ENCODE data around the gene NBAS.

Gene NBAS

GRCh38 chr2:15378148-15378908 is 182.8 kb downstream of the NBAS start:
- Histone ChIP-seq H3K79me2 (ENCODE audit: low read length) (no peaks in the 10 kb centered on the region), H3K4me2 (ENCODE audit: low read length) (peak overlapping the region; percentile 45), H4K20me1 (ENCODE audit: insufficient read depth, low read length) (no peaks in the 10 kb centered on the region), H3K9me3 (ENCODE audit: insufficient read depth, low read length) (no peaks in the 10 kb centered on the region), H3K9ac (ENCODE audit: low read length) (no peak overlapping the region), H3K4me1 (ENCODE audit: low read length) (peaks cover 15% of the 10 kb centered on the region), H3K27ac (ENCODE audit: low read length) (peak overlapping the region; percentile 17; the same call in 1 of the 2 replicates), H3K4me3 (ENCODE audit: low read length) (no peak overlapping the region), H3K36me3 (replicated peaks; ENCODE audit: low read depth, low read length) (peaks cover 12% of the 10 kb centered on the region), H3K27me3 (ENCODE audit: low read depth, low read length) (no peaks in the 10 kb centered on the region), H2AFZ (ENCODE audit: low read depth, low read length) (no peak overlapping the region)
- TF ChIP-seq EZH2phosphoT487 (IDR thresholded peaks at IDR 0.05; ENCODE audit: low read depth) (no peak), CTCF (IDR thresholded peaks at IDR 0.05; ENCODE audit: low read depth, low read length) (no peak)

- H4K20me1 ChIP-seq (ENCODE audit: insufficient read depth, low read length), result no peaks in the 10 kb centered on the region
- H3K79me2 ChIP-seq (ENCODE audit: low read length), result no peaks in the 10 kb centered on the region
- no peaks in the 10 kb centered on the region for H3K9me3 ChIP-seq (ENCODE audit: insufficient read depth, low read length)
- no peak overlapping the region for H3K27ac ChIP-seq (ENCODE audit: low read length)
- H3K9ac ChIP-seq (ENCODE audit: low read length), result no peak overlapping the region
- H3K27me3 ChIP-seq (ENCODE audit: low read depth, low read length), result no peaks in the 10 kb centered on the region
- H3K36me3 ChIP-seq (replicated peaks; ENCODE audit: low read depth, low read length), result peaks cover 12% of the 10 kb centered on the region
- H3K4me3 ChIP-seq (ENCODE audit: low read length), result no peak overlapping the region
- TF ChIP-seq EZH2phosphoT487 (IDR thresholded peaks at IDR 0.05; ENCODE audit: low read depth) (no peak), CTCF (IDR thresholded peaks at IDR 0.05; ENCODE audit: low read depth, low read length) (no peak)
- no peak overlapping the region for H3K4me2 ChIP-seq (ENCODE audit: low read length)
- H3K4me1 ChIP-seq (ENCODE audit: low read length), result peaks cover 15% of the 10 kb centered on the region
- no peak overlapping the region for H2AFZ ChIP-seq (ENCODE audit: low read depth, low read length)
These were observed 183.9 kb downstream of the NBAS start for GRCh38 chr2:15377202-15377601.

- Histone ChIP-seq H3K9ac (ENCODE audit: low read length) (no peak overlapping the region), H4K20me1 (ENCODE audit: insufficient read depth, low read length) (no peaks in the 10 kb centered on the region; the same call in 1 of the 2 replicates), H3K4me3 (ENCODE audit: low read length) (no peak overlapping the region), H3K36me3 (replicated peaks; ENCODE audit: low read depth, low read length) (peaks cover 6% of the 10 kb centered on the region), H3K27ac (ENCODE audit: low read length) (no peak overlapping the region), H3K79me2 (ENCODE audit: low read length) (no peaks in the 10 kb centered on the region), H3K4me2 (ENCODE audit: low read length) (no peak overlapping the region), H3K27me3 (ENCODE audit: low read depth, low read length) (no peaks in the 10 kb centered on the region), H3K4me1 (ENCODE audit: low read length) (peaks cover 10% of the 10 kb centered on the region), H2AFZ (ENCODE audit: low read depth, low read length) (no peak overlapping the region), H3K9me3 (ENCODE audit: insufficient read depth, low read length) (no peaks in the 10 kb centered on the region)
- TF ChIP-seq EZH2phosphoT487 (IDR thresholded peaks at IDR 0.05; ENCODE audit: low read depth) (no peak), CTCF (IDR thresholded peaks at IDR 0.05; ENCODE audit: low read depth, low read length) (no peak)
These were observed 189.1 kb downstream of the NBAS start for GRCh38 chr2:15372019-15372418.

GRCh38 chr2:15369129-15369528 is 192.0 kb downstream of the NBAS start:
- no peak overlapping the region for H2AFZ ChIP-seq (ENCODE audit: low read depth, low read length)
- H3K36me3 ChIP-seq (replicated peaks; ENCODE audit: low read depth, low read length), result peaks cover 11% of the 10 kb centered on the region
- H4K20me1 ChIP-seq (ENCODE audit: insufficient read depth, low read length), result no peaks in the 10 kb centered on the region; the same call in 1 of the 2 replicates

More at GRCh38 chr2:15369129-15369528, 192.0 kb downstream of the NBAS start:
- TF ChIP-seq CTCF (IDR thresholded peaks at IDR 0.05; ENCODE audit: low read depth, low read length), result no peak
- H3K9ac ChIP-seq (ENCODE audit: low read length), result no peak overlapping the region
- no peak overlapping the region for H3K4me2 ChIP-seq (ENCODE audit: low read length)
- no peak overlapping the region for H3K4me3 ChIP-seq (ENCODE audit: low read length)
- no peaks in the 10 kb centered on the region for H3K79me2 ChIP-seq (ENCODE audit: low read length)
- H3K27me3 ChIP-seq (ENCODE audit: low read depth, low read length), result no peaks in the 10 kb centered on the region
- H3K4me1 ChIP-seq (ENCODE audit: low read length), result peaks cover 11% of the 10 kb centered on the region
- H3K9me3 ChIP-seq (ENCODE audit: insufficient read depth, low read length), result no peaks in the 10 kb centered on the region
- no peak overlapping the region for H3K27ac ChIP-seq (ENCODE audit: low read length)
